Thoracic aorta endothelial cell (primary cell): ENCODE measurements around the gene PHF13. TPM values are rescaled to one million over a fixed set of nuclear protein-coding genes. Genes with fewer than 3 reads are reported as not detected.

Experiments used
- total RNA-seq: library from RNA; depleted of rRNA; stranded (reverse); fragments of >200 nt; gene quantifications from 2 replicates; pipeline ENCODE4 v1.2.3, GENCODE V29; 2012

The PHF13 gene
- 10.4 and 11.6 TPM in 2 replicates for total RNA-seq

GRCh38 chr1:6613361-6614018, at the start of gene PHF13:
TSS of gene PHF13 (plus strand) at chr1:6613731. CDS start at chr1:6614067, 336 bp downstream.

GRCh38 chr1:6579374-6580118, 34.0 kb upstream of the PHF13 start, which contains the start of gene ZBTB48:
TSS of gene ZBTB48 (plus strand) at chr1:6579994. CDS start at chr1:6580610, 616 bp downstream.

DNA sequence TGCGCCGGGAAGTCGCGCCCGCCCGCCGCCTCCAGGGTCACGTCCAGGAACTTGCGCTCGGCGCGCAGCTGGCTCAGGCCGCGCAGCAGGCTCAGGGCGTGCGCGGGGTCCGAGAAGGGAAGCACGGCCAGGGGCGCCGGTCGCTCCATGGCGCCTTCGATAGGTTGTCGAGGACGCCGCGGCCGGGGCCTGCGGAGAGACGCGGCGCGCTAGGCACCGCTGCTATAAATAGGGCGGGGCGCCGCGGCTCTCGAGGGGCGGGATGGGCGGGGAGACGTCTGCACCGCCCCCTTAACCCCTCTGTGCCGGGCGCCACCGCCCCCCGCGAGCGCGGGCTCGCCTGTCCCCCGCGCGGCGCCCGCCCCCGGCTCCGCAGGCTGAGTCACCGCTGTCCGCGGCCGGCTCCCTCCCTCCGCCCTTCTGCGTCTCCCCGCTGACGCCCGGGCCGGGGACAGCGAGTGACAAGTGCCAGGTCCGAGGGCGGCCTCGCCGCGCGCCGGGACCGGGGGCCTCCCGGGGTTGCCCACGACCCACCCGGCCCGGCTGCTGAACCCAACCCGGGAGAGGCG, 10.8 kb upstream of the PHF13 start, which contains the start of gene KLHL21:
KLHL21 (minus strand) TSS at position 201 of the 569 bp plus-strand sequence; CDS start at position 149, 52 bp downstream.

DNA sequence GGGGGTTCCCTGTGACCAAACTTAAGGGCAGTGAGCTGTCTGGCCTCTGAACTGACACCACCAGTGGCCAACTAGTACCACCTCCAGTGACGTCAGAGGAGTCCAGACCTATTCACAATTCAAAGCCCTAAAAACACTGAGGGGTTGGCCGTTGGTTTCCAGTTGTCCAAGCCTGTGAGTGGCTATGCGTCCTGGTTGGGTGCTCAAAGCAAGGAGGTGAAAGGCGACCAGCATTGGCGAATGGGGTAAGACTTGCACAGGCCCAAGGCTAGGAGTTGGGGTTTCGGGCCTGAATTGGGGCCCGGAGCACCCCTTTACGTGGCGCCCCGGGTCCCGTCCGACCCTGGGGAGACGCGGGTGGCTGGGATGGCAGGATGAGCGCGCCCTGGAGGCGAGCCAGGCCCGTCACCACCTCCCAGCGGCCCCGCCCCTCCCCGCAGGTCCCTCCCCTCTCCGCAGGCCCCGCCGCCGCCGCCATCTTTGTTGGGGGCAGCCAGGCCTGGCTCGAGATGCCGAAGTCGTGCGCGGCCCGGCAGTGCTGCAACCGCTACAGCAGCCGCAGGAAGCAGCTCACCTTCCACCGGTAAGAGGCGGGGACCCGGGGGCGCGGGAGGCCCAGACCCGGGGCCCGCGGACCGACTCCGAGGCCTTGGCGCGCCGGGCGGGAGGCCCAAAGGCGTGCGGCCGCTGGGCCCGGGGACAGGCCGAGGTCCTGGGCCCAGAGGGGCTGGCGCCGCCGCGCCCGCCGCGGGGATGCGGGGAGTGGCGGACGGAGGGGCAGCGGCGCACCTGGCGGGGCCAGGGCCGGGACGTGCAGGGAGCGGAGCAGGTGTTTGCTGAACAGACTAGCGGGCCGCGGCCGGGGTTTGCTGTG, 11.4 kb downstream of the PHF13 start, which contains the start of gene THAP3:
THAP3 (plus strand) TSS at position 159 of the 874 bp plus-strand sequence; CDS start at position 510, 351 bp downstream.

Other genes starting within 250 kb of the PHF13 start
- 54.7 and 68.6 TPM in 2 replicates for gene ACOT7, start 220.0 kb upstream of the PHF13 start, total RNA-seq
- 32.6 and 40.6 TPM in 2 replicates for gene HES2, start 193.8 kb upstream of the PHF13 start, total RNA-seq
- 0.65 and 1.1 TPM in 2 replicates for gene ESPN, start 189.0 kb upstream of the PHF13 start, total RNA-seq
- 15.2 and 15.4 TPM in 2 replicates for gene TNFRSF25, start 147.6 kb upstream of the PHF13 start, total RNA-seq
- gene PLEKHG5, start 122.1 kb upstream of the PHF13 start, total RNA-seq = 39.0 and 43.3 TPM in 2 replicates
- 53.6 and 66.2 TPM in 2 replicates for gene NOL9, start 59.2 kb upstream of the PHF13 start, total RNA-seq
- gene TAS1R1, start 58.4 kb upstream of the PHF13 start, total RNA-seq = 0.07 TPM in 1 of 2 replicates, not detected in the other
- gene ZBTB48, start 33.7 kb upstream of the PHF13 start, total RNA-seq = 7.8 and 10.1 TPM in 2 replicates
- 28.3 and 31.5 TPM in 2 replicates for gene KLHL21, start 10.9 kb upstream of the PHF13 start, total RNA-seq
- 11.9 and 12.0 TPM in 2 replicates for gene THAP3, start 11.1 kb downstream of the PHF13 start, total RNA-seq
- gene DNAJC11, start 88.1 kb downstream of the PHF13 start, total RNA-seq = 54.1 and 56.3 TPM in 2 replicates
- gene CAMTA1, start 171.7 kb downstream of the PHF13 start, total RNA-seq = 67.2 and 67.8 TPM in 2 replicates